Right lobe of liver (tissue), 4 donors: Measurements from ENCODE around the gene CTXN2.

Experiments
- CTCF ChIP-seq, 4 donors: fragments of 200-600 bp in 3 of 4; fragments of 450-650 bp in 1 of 4; IDR thresholded peaks; one replicate each; pipeline versions ENCODE4 v1.5.1 to v1.8.0; 2016 to 2022; ENCODE audit warnings: antibody characterized with exemption in 4 of 4, mild to moderate bottlenecking in 2 of 4
- POLR2A ChIP-seq: fragments of 450-650 bp; IDR thresholded peaks from one replicate; pipeline ENCODE4 v1.6.1; 2017; ENCODE audit warnings: antibody characterized with exemption, mild to moderate bottlenecking
- donor health status: DM: no; HTN: no; CAD: no.
- donor health status: DM: no; HTN: no; CAD: no.
- donor health status: DM: no; HTN: yes; CAD: no.

GRCh38 chr15:48230498-48230897 is 39.0 kb downstream of the CTXN2 start:
- TF ChIP-seq CTCF (IDR thresholded peaks at IDR 0.05) (no peak), POLR2A (no peak)
